GM12878 (cell line): ENCODE measurements around the gene KLHL9. TPM values are rescaled to one million over a fixed set of nuclear protein-coding genes. Genes with fewer than 3 reads are reported as not detected.

Experiments
- ATAC-seq: fragments of 200-7000 bp; cut with Tn5 transposase; 3 replicates; pipeline ENCODE4 v1.9.1; 2020; ENCODE audit warnings: mild to moderate bottlenecking, moderate library complexity
- BruUV-seq: library from RNA; stranded (reverse); fragments of 400-500 nt; replicated peaks from 2 replicates; lab custom pipeline; 2021; lab: Mats Ljungman, UMichigan
- CTCF ChIA-PET: fragments of 300-600 bp; sonication (Branson Sonifier 250); formaldehyde crosslinking; extraction: SDS; loops from one replicate; lab custom pipeline; 2021; ENCODE audit warnings: inconsistent platforms; lab: Yijun Ruan, JAX
- POLR2A ChIA-PET: fragments of 350-600 bp; formaldehyde crosslinking; extraction: SDS; loops from one replicate; lab custom pipeline; 2021; ENCODE audit warnings: inconsistent platforms; lab: Charles Lee
- RAD21 ChIA-PET: fragments of 300-600 bp; sonication (Branson Sonifier 250); formaldehyde crosslinking; loops from one replicate; lab custom pipeline; 2023; ENCODE audit warnings: antibody characterized with exemption; ENCODE audit not compliant: unreplicated experiment; lab: Charles Lee
- SMC1A ChIA-PET: fragments of 300-600 bp; sonication (Branson Sonifier 250); formaldehyde crosslinking; loops from one replicate; lab custom pipeline; 2023; ENCODE audit not compliant: unreplicated experiment, uncharacterized antibody; lab: Charles Lee
- DNase-seq: peaks from one replicate; pipeline ENCODE4 v3.0.0-alpha.2; 2011; ENCODE audit warnings: low read depth, low spot score
- FAIRE-seq: peaks from 3 replicates; lab custom pipeline; 2011; peaks lifted over from hg19 to GRCh38; lab: Jason Lieb, UNC
- H2AFZ ChIP-seq: 2 replicates; pipeline ENCODE4 v1.6.0; 2011; ENCODE audit warnings: low read depth, low read length, control low read depth; ENCODE audit not compliant: control insufficient read depth
- H3K27ac ChIP-seq: 2 replicates; pipeline ENCODE4 v1.5.1; 2011; ENCODE audit warnings: control low read depth; ENCODE audit not compliant: control insufficient read depth, insufficient read depth
- H3K27me3 ChIP-seq, 2 experiments: replicated peaks in 1 of 2; 2 replicates each; pipeline versions ENCODE4 v1.6.0 to v1.6.1; 2011; ENCODE audit warnings: low read length in 1 of 2; ENCODE audit not compliant: control insufficient read depth in 2 of 2, insufficient read depth in 2 of 2
- H3K36me3 ChIP-seq, 2 experiments: 2 replicates each; pipeline ENCODE4 v1.5.1; 2011; ENCODE audit warnings: low read length in 1 of 2; ENCODE audit not compliant: control insufficient read depth in 2 of 2, insufficient read depth in 2 of 2
- H3K4me1 ChIP-seq: 2 replicates; pipeline ENCODE4 v1.6.1; 2011; ENCODE audit warnings: mild to moderate bottlenecking, low read length, moderate library complexity, mixed read lengths; ENCODE audit not compliant: control insufficient read depth, insufficient read depth
- H3K4me2 ChIP-seq: 2 replicates; pipeline ENCODE4 v1.6.0; 2011; ENCODE audit warnings: control low read depth; ENCODE audit not compliant: control insufficient read depth, insufficient read depth
- H3K4me3 ChIP-seq: fragments of 200-600 bp; sonication (generic); 2 replicates; pipeline ENCODE4 v1.5.1; 2016
- H3K79me2 ChIP-seq: 2 replicates; pipeline ENCODE4 v1.6.0; 2011; ENCODE audit warnings: low read length; ENCODE audit not compliant: control insufficient read depth, insufficient read depth
- H3K9ac ChIP-seq: 2 replicates; pipeline ENCODE4 v1.8.0; 2011; ENCODE audit warnings: low read length, control low read depth, mixed read lengths; ENCODE audit not compliant: control insufficient read depth, insufficient read depth
- H3K9me3 ChIP-seq: replicated peaks from 3 replicates; pipeline ENCODE4 v1.5.1; 2011; ENCODE audit warnings: mild to moderate bottlenecking, low read length; ENCODE audit not compliant: control insufficient read depth, insufficient read depth
- H4K20me1 ChIP-seq: 2 replicates; pipeline ENCODE4 v1.6.0; 2011; ENCODE audit not compliant: control insufficient read depth, insufficient read depth
- FOXK2 ChIP-seq: fragments of 450-650 bp; IDR thresholded peaks from 2 replicates; pipeline ENCODE4 v1.6.1; 2017; ENCODE audit warnings: mild to moderate bottlenecking, moderate library complexity
- IRF4 ChIP-seq: IDR thresholded peaks from 2 replicates; pipeline ENCODE4 v1.6.1; 2011; ENCODE audit warnings: low read depth, low read length
- JUNB ChIP-seq: IDR thresholded peaks from 2 replicates; pipeline ENCODE4 v1.6.1; 2016; ENCODE audit warnings: antibody characterized with exemption, mild to moderate bottlenecking
- TCF3 ChIP-seq: IDR thresholded peaks from 2 replicates; pipeline ENCODE4 v1.6.1; 2012; ENCODE audit warnings: low read depth, mild to moderate bottlenecking, low read length, borderline replicate concordance; ENCODE audit not compliant: insufficient read depth
- WGBS: methylation state at CpG from one replicate; pipeline ENCODE4 v1.1.6; 2016; ENCODE audit warnings: low lambda C conversion rate; ENCODE audit not compliant: insufficient replicate concordance, insufficient coverage; ENCODE audit errors: missing lambda C conversion rate; 5-methylcytosine and 5-hydroxymethylcytosine counted together
- in situ Hi-C: fragments of 300-500 bp; cut with MboI; formaldehyde crosslinking; loops from 9 replicates; pipeline ENCODE4 v1.14.3; 2018; ENCODE audit warnings: mixed read lengths
- intact Hi-C: fragments of 100-400 bp; cut with micrococcal nuclease; formaldehyde crosslinking; loops from one replicate; pipeline ENCODE4 v1.14.2; 2022; ENCODE audit not compliant: unreplicated experiment
- polyA plus RNA-seq, 11 experiments: library from polyadenylated mRNA; depleted of rRNA in 4 of 11; unstranded in 6 of 11; stranded (reverse) in 5 of 11; fragments of >200 nt; fragmentation: Nextera tagmentation in 4 of 11; fragmentation: Illumina TruSeq in 1 of 11; extraction: Ambion mirVana in 4 of 11; extraction: Trizol in 1 of 11; gene quantifications; 1 replicate in 1 of 11; 2 replicates in 10 of 11; pipeline versions ENCODE4 v1.2.1 to v1.2.3, GENCODE V29; 2011 to 2016; ENCODE audit warnings: inconsistent platforms in 2 of 11, missing spikeins in 2 of 11, low read depth in 1 of 11
- total RNA-seq, 4 experiments: library from RNA; depleted of rRNA in 3 of 4; stranded (reverse); fragments of >200 nt in 3 of 4; fragmentation: Illumina TruSeq in 1 of 4; extraction: Trizol in 1 of 4; gene quantifications; 2 replicates each; pipeline versions ENCODE4 v1.2.1 to v1.2.3, GENCODE V29; 2013 to 2021
- TF ChIP-seq, protein P1 (sequence below): fragments of 450-650 bp; IDR thresholded peaks from 2 replicates; pipeline ENCODE4 v1.6.1; 2018; ENCODE audit warnings: mild to moderate bottlenecking, low read depth, moderate library complexity; ENCODE audit not compliant: partially characterized antibody
- TF ChIP-seq, protein P2 (sequence below): fragments of 450-650 bp; IDR thresholded peaks from 2 replicates; pipeline ENCODE4 v1.6.1; 2018; ENCODE audit warnings: borderline replicate concordance, mild to moderate bottlenecking; ENCODE audit not compliant: partially characterized antibody
- TF ChIP-seq, protein P3 (sequence below): fragments of 450-650 bp; IDR thresholded peaks from 2 replicates; pipeline ENCODE4 v1.6.1; 2016; ENCODE audit warnings: mild to moderate bottlenecking, moderate library complexity, borderline replicate concordance

KLHL9 gene
- total and polyA plus RNA-seq, 10 of the 15 experiments (the other 5 are each of a cell fraction or from before 2014, with no cell fraction given), result 3.8 to 37.7 (median 17.4) TPM

- no peaks in the 10 kb centered on the region for H4K20me1 ChIP-seq
- no peak overlapping the region for H3K4me2 ChIP-seq
- no peaks in the 10 kb centered on the region for H3K36me3 ChIP-seq
- H3K27ac ChIP-seq, result no peak overlapping the region
- no peaks in the 10 kb centered on the region for H3K27me3 ChIP-seq
- H3K9me3 ChIP-seq, result no peaks in the 10 kb centered on the region
- no peaks in the 10 kb centered on the region for H3K4me1 ChIP-seq
- H3K79me2 ChIP-seq, result no peaks in the 10 kb centered on the region
- intact Hi-C loops (loop anchor here (10.0 kb wide), 1 partner anchor 119 kb away; no protein-coding TSS in a partner anchor), in situ Hi-C loops (no loop called here)
- no TSS peak for BruUV-seq
- H3K4me3 ChIP-seq, result no peak overlapping the region
- ChIA-PET SMC1A (interaction anchor here (0.6 to 2.8 kb wide), 5 partner anchors 12 to 119 kb away, joined by 3 to 10 read pairs (median 9); no protein-coding TSS in a partner anchor), CTCF (interaction anchor here (0.7 to 2.3 kb wide), 7 partner anchors 61 to 141 kb away, joined by 3 to 10 read pairs (median 4); no protein-coding TSS in a partner anchor), POLR2A (no interaction called here), RAD21 (interaction anchor here (1.0 to 1.9 kb wide), 5 partner anchors 12 to 131 kb away, joined by 3 to 7 read pairs (median 4); no protein-coding TSS in a partner anchor)
- H2AFZ ChIP-seq, result no peak overlapping the region
- ATAC-seq (no peak), FAIRE-seq (no peak), DNase-seq (no peak)
- 69% methylated on average over 2 of the region's 2 CpGs for WGBS
- no peak overlapping the region for H3K9ac ChIP-seq
- no peak for TF ChIP-seq IRF4
- TF ChIP-seq, protein P1, sequence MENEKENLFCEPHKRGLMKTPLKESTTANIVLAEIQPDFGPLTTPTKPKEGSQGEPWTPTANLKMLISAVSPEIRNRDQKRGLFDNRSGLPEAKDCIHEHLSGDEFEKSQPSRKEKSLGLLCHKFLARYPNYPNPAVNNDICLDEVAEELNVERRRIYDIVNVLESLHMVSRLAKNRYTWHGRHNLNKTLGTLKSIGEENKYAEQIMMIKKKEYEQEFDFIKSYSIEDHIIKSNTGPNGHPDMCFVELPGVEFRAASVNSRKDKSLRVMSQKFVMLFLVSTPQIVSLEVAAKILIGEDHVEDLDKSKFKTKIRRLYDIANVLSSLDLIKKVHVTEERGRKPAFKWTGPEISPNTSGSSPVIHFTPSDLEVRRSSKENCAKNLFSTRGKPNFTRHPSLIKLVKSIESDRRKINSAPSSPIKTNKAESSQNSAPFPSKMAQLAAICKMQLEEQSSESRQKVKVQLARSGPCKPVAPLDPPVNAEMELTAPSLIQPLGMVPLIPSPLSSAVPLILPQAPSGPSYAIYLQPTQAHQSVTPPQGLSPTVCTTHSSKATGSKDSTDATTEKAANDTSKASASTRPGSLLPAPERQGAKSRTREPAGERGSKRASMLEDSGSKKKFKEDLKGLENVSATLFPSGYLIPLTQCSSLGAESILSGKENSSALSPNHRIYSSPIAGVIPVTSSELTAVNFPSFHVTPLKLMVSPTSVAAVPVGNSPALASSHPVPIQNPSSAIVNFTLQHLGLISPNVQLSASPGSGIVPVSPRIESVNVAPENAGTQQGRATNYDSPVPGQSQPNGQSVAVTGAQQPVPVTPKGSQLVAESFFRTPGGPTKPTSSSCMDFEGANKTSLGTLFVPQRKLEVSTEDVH, result no peak
- TF ChIP-seq, protein P2, sequence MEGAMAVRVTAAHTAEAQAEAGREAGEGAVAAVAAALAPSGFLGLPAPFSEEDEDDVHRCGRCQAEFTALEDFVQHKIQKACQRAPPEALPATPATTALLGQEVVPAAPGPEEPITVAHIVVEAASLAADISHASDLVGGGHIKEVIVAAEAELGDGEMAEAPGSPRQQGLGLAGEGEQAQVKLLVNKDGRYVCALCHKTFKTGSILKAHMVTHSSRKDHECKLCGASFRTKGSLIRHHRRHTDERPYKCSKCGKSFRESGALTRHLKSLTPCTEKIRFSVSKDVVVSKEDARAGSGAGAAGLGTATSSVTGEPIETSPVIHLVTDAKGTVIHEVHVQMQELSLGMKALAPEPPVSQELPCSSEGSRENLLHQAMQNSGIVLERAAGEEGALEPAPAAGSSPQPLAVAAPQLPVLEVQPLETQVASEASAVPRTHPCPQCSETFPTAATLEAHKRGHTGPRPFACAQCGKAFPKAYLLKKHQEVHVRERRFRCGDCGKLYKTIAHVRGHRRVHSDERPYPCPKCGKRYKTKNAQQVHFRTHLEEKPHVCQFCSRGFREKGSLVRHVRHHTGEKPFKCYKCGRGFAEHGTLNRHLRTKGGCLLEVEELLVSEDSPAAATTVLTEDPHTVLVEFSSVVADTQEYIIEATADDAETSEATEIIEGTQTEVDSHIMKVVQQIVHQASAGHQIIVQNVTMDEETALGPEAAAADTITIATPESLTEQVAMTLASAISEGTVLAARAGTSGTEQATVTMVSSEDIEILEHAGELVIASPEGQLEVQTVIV, result no peak
- TF ChIP-seq, protein P3, sequence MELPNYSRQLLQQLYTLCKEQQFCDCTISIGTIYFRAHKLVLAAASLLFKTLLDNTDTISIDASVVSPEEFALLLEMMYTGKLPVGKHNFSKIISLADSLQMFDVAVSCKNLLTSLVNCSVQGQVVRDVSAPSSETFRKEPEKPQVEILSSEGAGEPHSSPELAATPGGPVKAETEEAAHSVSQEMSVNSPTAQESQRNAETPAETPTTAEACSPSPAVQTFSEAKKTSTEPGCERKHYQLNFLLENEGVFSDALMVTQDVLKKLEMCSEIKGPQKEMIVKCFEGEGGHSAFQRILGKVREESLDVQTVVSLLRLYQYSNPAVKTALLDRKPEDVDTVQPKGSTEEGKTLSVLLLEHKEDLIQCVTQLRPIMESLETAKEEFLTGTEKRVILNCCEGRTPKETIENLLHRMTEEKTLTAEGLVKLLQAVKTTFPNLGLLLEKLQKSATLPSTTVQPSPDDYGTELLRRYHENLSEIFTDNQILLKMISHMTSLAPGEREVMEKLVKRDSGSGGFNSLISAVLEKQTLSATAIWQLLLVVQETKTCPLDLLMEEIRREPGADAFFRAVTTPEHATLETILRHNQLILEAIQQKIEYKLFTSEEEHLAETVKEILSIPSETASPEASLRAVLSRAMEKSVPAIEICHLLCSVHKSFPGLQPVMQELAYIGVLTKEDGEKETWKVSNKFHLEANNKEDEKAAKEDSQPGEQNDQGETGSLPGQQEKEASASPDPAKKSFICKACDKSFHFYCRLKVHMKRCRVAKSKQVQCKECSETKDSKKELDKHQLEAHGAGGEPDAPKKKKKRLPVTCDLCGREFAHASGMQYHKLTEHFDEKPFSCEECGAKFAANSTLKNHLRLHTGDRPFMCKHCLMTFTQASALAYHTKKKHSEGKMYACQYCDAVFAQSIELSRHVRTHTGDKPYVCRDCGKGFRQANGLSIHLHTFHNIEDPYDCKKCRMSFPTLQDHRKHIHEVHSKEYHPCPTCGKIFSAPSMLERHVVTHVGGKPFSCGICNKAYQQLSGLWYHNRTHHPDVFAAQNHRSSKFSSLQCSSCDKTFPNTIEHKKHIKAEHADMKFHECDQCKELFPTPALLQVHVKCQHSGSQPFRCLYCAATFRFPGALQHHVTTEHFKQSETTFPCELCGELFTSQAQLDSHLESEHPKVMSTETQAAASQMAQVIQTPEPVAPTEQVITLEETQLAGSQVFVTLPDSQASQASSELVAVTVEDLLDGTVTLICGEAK, result no peak
- no peak for TF ChIP-seq JUNB
- TF ChIP-seq TCF3, result no peak
- no peak for TF ChIP-seq FOXK2
Measured at GRCh38 chr9:21314152-21314551, 21.1 kb downstream of the KLHL9 start.
